NCI-H2227 (cell line): Measurements from ENCODE around the gene MCM7.
"Not testable (repeated sequence)": the region's sequence is repeated elsewhere in the genome, so short reads cannot be mapped to it uniquely, and the experiment has no call there.

Source experiments
- DNase-seq: peaks from one replicate; lab custom pipeline; 2025; ENCODE audit not compliant: unreplicated experiment; lab: John Stamatoyannopoulos, UW

MCM7 gene

DNA sequence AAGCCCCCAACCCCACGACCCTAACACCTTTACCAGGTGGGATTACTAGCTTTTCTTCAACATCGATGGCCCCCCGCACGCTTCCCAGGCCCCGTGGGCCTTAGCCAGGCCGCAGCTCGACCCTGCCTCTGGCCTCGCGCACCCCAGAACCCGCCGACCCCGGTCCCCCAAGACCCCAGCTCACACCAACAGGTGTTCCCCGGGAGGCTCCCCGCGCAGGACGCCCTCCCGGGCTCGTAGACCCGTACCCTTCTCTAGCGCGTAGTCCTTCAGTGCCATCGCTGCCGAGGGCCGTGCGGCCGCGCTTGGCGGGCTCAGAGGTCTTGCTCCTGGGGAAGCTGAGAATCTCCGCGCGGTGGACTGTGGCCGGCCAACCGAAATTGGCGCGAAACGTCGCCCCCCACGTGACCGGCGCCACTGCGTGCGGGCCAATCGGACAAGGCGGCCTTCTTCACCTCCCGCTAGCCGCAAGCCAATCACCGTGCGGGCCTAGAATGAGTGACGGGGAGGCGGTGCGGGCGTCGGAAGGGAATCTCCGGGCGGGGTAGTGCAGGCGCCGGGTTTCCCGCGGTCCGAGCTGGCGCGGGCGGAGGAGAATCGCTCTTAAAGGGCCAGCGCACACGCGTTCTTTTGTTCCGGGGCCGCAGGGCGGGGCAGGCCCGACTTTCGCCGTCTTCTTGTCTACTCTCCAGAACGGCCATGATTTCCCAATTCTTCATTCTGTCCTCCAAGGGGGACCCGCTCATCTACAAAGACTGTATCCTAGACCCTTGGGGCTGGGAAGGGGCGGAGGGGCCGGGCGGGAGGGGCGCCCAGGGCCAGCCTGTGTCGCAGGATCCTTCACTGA is at the start of gene MCM7, which contains the start of gene AP4M1:
TSS of gene MCM7 (minus strand) at position 382 of the 847 bp plus-strand sequence. CDS start at position 279, 103 bp downstream.
TSS of gene AP4M1 (plus strand) at position 628 of the 847 bp plus-strand sequence. CDS start at position 700, 72 bp downstream.
- DNase-seq: peak; percentile 100

GRCh38 chr7:100148559-100149328 is 47.5 kb upstream of the MCM7 start, which contains the start of gene LAMTOR4:
Gene LAMTOR4, plus strand, starts transcription at chr7:100148918. Its CDS starts 55 bp downstream, at chr7:100148973.
- DNase-seq: peak; percentile 100

DNA sequence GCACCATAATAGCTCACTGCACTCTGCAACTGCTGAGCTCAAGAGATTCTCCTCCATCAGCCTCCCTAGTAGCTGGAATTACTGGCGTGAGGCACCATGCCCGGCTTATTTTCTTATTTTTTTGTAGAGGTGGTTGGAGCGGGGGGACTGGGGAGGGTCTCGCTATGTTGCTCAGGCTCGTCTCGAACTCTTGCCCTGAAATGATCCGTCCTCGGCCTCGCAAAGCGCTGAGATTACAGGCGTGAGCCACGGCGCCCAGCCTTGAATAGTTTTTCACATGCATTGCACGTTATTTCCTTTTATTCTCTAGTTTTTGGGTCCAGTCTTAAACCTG is 47.0 kb upstream of the MCM7 start:
- DNase-seq: no peak

DNA sequence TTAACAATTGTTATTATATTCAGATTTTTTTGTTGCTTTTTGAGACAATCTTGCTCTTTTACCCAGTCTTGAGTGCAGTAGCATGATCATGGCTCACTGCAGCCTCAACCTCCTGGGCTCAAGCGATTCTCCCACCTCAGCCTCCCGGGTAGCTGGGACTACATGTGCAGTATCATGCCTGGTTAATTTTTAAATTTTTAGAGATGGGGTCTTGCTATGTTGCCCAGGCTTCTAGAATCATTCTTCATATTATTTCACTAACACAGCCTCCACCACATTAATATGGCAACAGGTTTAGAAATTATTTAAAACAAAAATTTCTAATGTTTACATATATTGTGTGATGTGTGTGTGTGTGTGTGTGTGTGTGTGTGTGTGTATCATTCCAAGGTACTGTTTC is 46.1 kb upstream of the MCM7 start:
- DNase-seq: no peak

DNA sequence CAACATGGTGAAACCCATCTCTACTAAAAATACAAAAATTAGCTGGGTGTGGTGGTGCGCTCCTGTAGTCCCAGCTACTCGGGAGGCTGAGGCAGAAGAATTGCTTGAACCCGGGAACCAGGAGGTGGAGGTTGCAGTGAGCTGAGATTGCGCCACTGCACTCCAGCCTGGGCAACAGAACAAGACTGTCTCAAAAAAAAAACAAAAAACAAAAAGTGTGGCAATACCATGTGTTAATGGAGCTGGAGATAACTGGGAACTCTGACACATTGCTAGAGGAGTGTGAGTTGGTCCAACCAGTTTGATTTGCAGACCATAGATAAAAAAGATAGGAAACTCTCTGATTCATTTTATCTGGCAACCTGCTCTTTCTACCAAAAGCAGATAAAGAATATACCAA is 45.2 kb upstream of the MCM7 start:
- not testable (repeated sequence) for DNase-seq

DNA sequence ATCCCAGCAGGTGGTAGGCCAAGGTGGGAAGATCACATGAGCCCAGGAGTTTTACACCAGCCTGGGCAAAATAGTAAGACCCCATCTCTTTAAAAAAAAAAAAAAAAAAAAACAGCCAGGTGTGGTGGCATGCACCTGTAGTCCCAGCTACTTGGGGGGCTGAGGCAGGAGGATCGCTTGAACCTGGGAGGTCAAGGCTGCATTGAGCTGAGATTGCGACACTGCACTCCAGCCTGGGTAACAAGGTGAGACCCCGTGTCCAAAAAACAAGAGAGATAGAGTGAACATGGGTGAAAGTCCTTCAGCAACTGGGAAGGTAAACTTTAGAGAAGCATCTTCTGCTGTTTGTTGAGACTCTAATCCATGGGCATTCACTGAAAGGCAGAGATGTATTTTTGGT is 41.3 kb upstream of the MCM7 start:
- no peak for DNase-seq

- no peak for DNase-seq
These were observed 40.4 kb upstream of the MCM7 start for GRCh38 chr7:100141555-100141949.

DNA sequence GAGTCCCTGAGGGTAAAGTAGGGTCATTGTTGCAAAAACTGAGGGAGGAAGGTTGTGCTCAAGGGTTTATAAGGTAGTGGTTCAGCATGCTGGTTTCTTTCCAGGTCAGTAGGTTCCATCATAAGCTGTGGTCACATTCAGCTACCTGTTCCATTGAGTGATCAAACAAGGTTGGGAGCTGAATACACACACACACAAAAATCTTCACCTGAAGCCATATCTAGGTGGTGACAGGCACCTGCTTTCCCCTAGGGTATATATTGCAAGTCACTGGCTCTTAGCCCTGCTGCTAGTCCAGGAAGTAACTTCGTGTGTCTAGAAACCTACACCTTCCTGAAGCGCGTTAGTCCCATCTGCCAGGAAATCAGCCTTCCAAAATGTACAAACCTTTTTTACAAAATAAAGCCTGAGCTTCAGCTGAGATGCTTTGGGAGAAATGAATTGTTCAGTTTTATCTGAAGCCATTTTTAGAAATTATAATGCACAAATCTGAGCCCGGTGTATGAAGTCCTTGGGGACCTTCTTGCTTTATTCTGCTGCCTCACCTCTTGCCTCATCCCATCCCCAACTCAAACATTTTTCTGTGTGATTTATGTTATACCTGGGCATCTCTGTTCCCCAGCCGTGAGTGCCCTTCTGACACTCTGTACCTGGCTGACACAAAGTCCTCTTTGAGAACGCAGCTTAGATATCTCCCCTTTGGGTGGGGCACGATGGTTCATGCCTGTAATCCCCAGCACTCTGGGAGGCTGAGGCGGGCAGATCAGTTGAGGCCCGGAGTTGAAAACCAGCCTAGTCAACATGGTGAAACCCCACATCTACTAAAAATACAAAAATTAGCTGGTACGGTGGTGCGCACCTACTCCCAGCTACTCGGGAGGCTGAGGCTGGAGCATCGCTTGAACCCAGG is 36.9 kb upstream of the MCM7 start:
- DNase-seq: no peak

DNA sequence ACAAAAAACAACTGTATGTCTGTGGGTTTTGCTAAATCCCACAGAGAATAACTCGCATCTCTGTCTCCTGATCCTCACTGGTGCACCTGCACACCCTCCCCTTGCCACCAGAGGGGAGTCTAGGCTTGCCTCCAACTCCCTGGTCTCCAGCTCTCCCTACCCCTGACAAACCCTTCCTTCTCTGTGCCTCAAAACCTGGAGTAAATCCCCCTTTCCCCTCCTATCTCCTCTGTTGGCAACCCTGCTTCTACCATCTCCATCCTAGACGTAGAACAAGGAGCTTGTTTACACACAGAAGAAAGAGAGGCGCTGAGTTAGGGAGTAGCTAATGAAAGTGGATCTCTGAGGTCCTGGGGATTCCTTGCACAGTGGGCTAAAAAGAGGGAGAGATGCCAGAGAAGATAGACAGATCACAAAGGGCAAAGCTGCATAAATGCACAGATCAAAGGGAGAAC is 31.5 kb upstream of the MCM7 start:
- DNase-seq: peak; percentile 75

- DNase-seq: no peak
These were observed 30.9 kb upstream of the MCM7 start for GRCh38 chr7:100132126-100132525.

- DNase-seq: peak; percentile 78
These were observed 29.6 kb upstream of the MCM7 start for GRCh38 chr7:100130608-100131453.

- DNase-seq: not testable (repeated sequence)
These were observed 29.0 kb upstream of the MCM7 start for GRCh38 chr7:100130220-100130607.

- DNase-seq: no peak
These were observed 27.4 kb upstream of the MCM7 start for GRCh38 chr7:100128637-100128963.

DNA sequence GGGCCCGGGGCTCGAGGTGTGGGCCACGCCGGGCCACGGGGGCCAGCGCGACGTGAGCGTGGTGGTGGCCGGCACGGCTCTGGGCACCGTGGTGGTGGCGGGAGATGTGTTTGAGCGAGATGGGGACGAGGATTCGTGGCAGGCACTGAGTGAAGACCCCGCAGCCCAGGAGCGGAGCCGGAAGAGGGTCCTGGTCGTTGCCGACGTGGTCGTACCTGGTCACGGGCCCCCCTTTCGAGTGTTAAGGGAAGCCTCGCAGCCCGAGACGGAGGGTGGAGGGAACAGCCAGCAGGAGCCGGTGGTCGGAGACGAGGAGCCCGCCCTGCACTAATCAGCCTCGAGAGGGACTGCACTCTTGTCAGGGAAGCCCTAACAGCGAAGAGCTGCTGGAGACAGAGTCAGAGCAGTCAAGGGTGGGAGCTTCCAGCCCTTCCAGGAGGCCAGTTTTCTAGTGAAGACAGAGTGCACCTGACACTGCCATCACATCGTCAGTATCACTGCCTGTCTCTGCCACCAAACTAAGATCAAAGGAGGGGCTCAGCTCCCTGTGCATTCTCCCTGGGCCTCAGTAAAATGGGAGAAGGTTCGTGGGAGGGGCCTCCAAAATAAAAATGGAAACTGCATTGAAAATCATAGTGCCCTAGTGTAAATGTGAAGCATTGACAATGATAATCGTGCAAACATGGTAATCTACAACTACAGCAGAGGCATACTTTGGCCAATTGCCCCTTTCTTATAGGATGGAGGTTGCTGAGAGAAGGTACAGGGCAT is 26.9 kb upstream of the MCM7 start:
- DNase-seq: peak; percentile 66

DNA sequence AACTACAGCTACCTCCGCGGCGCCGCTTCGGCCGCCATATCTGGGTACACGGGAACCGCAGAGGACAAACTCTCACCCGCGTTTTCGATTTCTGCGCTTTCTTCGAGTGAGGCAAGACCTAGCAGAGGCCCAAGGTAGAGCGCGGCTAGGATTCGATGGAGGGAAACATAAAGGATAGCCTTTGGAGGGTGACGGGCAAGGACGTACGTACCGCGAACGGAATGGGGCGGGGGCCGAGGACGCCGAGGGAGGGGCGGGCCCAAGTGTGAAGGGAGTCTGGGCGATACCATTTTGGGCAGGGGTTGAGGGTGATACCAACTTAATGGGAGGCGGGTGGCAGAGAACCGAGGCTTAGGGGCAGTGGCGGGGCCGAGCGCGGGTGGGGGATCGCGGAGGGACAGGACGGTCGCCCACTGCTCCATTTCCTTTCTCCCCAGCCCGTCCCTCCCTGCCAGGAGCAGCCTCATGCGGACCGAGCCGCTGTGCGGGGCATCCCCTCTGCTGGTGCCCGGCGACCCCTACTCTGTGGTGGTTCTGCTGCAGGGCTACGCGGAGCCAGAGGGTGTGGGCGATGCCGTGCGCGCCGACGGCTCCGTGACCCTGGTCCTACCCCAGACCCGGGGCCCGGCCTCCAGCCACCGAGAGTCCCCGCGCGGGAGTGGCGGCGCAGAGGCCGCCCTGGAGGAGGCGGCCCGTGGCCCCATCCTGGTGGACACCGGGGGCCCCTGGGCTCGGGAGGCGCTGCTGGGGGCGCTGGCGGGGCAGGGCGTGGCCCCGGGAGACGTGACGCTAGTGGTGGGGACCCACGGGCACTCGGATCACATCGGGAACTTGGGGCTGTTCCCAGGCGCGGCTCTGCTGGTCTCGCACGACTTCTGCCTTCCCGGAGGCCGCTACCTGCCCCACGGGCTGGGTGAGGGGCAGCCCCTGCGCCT is 26.0 kb upstream of the MCM7 start, which contains the start of gene MBLAC1:
TSS of gene MBLAC1 (plus strand) at position 37 of the 935 bp plus-strand sequence. CDS start at position 466, 429 bp downstream.
- peak; percentile 96 for DNase-seq

DNA sequence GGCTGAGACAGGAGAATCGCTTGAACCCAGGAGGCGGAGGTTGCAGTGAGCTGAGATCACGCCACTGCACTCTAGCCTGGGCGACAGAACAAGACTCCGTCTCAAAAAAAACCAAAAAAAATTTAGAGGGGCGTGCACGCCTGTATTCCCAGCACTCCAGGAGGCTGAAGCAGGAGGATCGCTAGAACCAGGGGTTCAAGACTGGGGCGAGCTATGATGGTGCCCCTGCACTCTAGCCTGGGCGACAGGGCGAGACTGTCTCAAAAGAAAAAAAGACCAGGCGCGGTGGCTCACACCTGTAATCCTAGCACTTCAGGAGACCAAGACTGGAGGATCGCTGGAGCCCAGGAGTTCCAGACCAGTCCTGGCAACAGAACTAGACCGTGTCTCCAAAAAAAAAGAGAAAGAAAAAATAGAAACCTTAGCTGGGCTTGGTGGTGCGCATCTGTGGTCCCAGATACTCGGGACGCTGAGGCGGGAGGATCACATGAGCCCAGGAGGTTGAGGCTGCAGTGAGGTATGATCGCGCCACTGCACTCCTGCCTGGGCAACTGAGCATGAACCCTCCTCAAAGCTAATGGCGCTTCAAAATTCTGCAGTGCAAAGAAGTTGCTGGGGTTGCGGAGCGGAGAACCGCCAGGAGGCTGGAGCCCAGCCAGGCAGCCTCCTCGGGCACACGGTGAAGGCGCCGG is 25.2 kb upstream of the MCM7 start:
- no peak for DNase-seq
